DOHH2 (cell line): ENCODE data around the gene TNS1.

ENCODE experiments used
- H3F3A ChIP-seq: fragments of 200-600 bp; sonication (generic), shearing (Covaris generic); 2 replicates; pipeline ENCODE4 v1.6.0; 2016; ENCODE audit warnings: antibody characterized with exemption, mild to moderate bottlenecking; ENCODE audit not compliant: control insufficient read depth, insufficient read depth
- H3K27ac ChIP-seq: fragments of 200-600 bp; sonication (generic); 2 replicates; pipeline ENCODE4 v1.5.1; 2014; ENCODE audit warnings: low read depth, mild to moderate bottlenecking, low read length, moderate library complexity
- H3K27me3 ChIP-seq: fragments of 200-600 bp; sonication (generic); 2 replicates; pipeline ENCODE4 v1.6.1; 2014; ENCODE audit warnings: mild to moderate bottlenecking, low read length, mixed read lengths; ENCODE audit not compliant: control insufficient read depth
- H3K36me3 ChIP-seq: fragments of 200-600 bp; sonication (generic); 2 replicates; pipeline ENCODE4 v1.6.1; 2014; ENCODE audit warnings: mild to moderate bottlenecking, low read length, moderate library complexity, mixed read lengths; ENCODE audit not compliant: control insufficient read depth
- H3K4me1 ChIP-seq: fragments of 200-600 bp; sonication (generic); 2 replicates; pipeline ENCODE4 v1.6.1; 2014; ENCODE audit warnings: mild to moderate bottlenecking, low read length, mixed read lengths; ENCODE audit not compliant: control insufficient read depth
- H3K4me2 ChIP-seq: fragments of 200-600 bp; sonication (generic); 2 replicates; pipeline ENCODE4 v1.6.0; 2014; ENCODE audit warnings: mild to moderate bottlenecking, low read length, moderate library complexity
- H3K4me3 ChIP-seq: fragments of 200-600 bp; sonication (generic); 2 replicates; pipeline ENCODE4 v1.5.1; 2014; ENCODE audit warnings: mild to moderate bottlenecking, low read length, mixed read lengths
- H3K79me2 ChIP-seq: fragments of 200-600 bp; sonication (generic); 2 replicates; pipeline ENCODE4 v1.6.1; 2014; ENCODE audit warnings: mild to moderate bottlenecking, low read length, mixed read lengths; ENCODE audit not compliant: control insufficient read depth
- H3K9me2 ChIP-seq: fragments of 200-600 bp; sonication (generic); replicated peaks from 2 replicates; pipeline ENCODE4 v1.6.1; 2014; ENCODE audit warnings: mild to moderate bottlenecking, low read length, mixed read lengths; ENCODE audit not compliant: control insufficient read depth
- H3K9me3 ChIP-seq: fragments of 200-600 bp; sonication (generic); 2 replicates; pipeline ENCODE4 v1.6.1; 2014; ENCODE audit warnings: antibody characterized with exemption, low read length, mixed read lengths; ENCODE audit not compliant: control insufficient read depth, insufficient read depth
- H4K20me1 ChIP-seq: fragments of 200-600 bp; sonication (generic); 2 replicates; pipeline ENCODE4 v1.6.0; 2014; ENCODE audit warnings: low read depth, mild to moderate bottlenecking, antibody characterized with exemption, low read length, moderate library complexity; ENCODE audit not compliant: control insufficient read depth, insufficient read depth
- EZH2phosphoT487 ChIP-seq: fragments of 200-600 bp; sonication (generic); IDR thresholded peaks from 2 replicates; pipeline ENCODE4 v1.6.1; 2017; ENCODE audit warnings: borderline replicate concordance, mild to moderate bottlenecking, antibody characterized with exemption, low read length, moderate library complexity, mixed read lengths
- TF ChIP-seq, protein P1 (sequence below): fragments of 200-600 bp; sonication (generic); IDR thresholded peaks from one replicate; pipeline ENCODE4 v1.5.1; 2014; ENCODE audit warnings: antibody characterized with exemption, mild to moderate bottlenecking, low read depth, low read length; ENCODE audit not compliant: poor library complexity, severe bottlenecking

The TNS1 gene

DNA sequence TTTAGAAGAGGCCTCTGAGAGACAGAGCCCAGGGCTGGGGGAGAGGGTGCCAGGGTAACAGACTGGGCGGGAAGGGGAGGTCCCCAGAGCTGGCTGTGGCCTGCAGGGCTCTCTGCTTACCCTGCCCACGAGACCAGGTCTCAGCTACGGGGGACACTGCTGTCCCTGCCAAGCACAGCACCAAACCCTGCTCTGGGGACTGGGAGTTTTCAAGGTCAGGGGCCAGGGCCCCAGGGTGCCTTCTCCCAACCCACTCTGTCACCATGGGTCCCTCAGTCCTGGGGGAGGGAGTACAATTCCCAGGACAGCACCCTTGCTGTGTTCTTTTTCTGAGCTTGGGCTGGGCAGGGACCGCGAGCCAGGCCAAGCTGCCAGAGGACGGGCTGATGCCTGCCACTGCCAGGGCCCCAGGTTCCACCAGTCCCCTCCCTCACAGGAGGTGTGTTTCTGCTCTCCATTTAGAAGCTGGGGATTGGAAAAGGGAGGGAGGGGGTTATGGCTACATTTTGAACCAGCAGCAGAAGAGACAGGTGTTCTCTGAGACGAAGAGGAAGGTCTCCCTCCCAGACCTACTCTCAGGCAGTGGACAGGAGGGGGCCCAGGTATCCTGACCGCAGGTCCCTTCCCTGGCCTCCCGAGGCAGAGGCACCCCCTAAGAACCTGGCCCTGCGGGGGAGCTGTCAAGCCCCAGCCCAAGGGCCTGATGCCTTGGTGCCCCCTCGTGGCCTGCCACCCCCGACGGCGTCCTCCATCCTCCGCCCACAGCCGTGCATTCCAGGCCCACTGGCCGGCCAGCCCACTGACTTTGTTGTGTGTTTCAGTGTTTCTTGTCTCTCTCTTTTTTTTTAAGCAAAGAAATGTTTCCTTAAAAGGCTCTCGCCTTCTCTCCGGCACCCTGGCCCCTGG is 80.4 kb downstream of the TNS1 start:
- H3K9me3 ChIP-seq, result no peaks in the 10 kb centered on the region
- H3K4me3 ChIP-seq, result no peak overlapping the region
- TF ChIP-seq, protein P1, sequence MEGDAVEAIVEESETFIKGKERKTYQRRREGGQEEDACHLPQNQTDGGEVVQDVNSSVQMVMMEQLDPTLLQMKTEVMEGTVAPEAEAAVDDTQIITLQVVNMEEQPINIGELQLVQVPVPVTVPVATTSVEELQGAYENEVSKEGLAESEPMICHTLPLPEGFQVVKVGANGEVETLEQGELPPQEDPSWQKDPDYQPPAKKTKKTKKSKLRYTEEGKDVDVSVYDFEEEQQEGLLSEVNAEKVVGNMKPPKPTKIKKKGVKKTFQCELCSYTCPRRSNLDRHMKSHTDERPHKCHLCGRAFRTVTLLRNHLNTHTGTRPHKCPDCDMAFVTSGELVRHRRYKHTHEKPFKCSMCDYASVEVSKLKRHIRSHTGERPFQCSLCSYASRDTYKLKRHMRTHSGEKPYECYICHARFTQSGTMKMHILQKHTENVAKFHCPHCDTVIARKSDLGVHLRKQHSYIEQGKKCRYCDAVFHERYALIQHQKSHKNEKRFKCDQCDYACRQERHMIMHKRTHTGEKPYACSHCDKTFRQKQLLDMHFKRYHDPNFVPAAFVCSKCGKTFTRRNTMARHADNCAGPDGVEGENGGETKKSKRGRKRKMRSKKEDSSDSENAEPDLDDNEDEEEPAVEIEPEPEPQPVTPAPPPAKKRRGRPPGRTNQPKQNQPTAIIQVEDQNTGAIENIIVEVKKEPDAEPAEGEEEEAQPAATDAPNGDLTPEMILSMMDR, result no peak
- no peak for TF ChIP-seq EZH2phosphoT487
- no peaks in the 10 kb centered on the region for H3K4me1 ChIP-seq
- no peaks in the 10 kb centered on the region for H4K20me1 ChIP-seq
- H3K79me2 ChIP-seq, result no peaks in the 10 kb centered on the region
- H3K36me3 ChIP-seq, result no peaks in the 10 kb centered on the region
- no peaks in the 10 kb centered on the region for H3K27me3 ChIP-seq
- H3F3A ChIP-seq, result no peaks in the 10 kb centered on the region
- no peaks in the 10 kb centered on the region for H3K9me2 ChIP-seq
- no peak overlapping the region for H3K4me2 ChIP-seq
- no peak overlapping the region for H3K27ac ChIP-seq

- H3K27me3 ChIP-seq, result no peaks in the 10 kb centered on the region
- no peak overlapping the region for H3K4me3 ChIP-seq
- no peaks in the 10 kb centered on the region for H4K20me1 ChIP-seq
- H3K4me1 ChIP-seq, result no peaks in the 10 kb centered on the region
- no peaks in the 10 kb centered on the region for H3K9me2 ChIP-seq
- no peaks in the 10 kb centered on the region for H3K9me3 ChIP-seq
- TF ChIP-seq EZH2phosphoT487, result no peak
- TF ChIP-seq, protein P1, result no peak
- H3K27ac ChIP-seq, result no peak overlapping the region
- no peaks in the 10 kb centered on the region for H3F3A ChIP-seq
- H3K79me2 ChIP-seq, result no peaks in the 10 kb centered on the region
- H3K36me3 ChIP-seq, result no peaks in the 10 kb centered on the region
- no peak overlapping the region for H3K4me2 ChIP-seq
These were observed 81.8 kb downstream of the TNS1 start for GRCh38 chr2:217920879-217921603.

GRCh38 chr2:217919781-217920351 is 82.9 kb downstream of the TNS1 start:
- no peak for TF ChIP-seq EZH2phosphoT487
- TF ChIP-seq, protein P1, result no peak
- H3F3A ChIP-seq, result no peaks in the 10 kb centered on the region
- no peaks in the 10 kb centered on the region for H3K9me2 ChIP-seq
- H3K9me3 ChIP-seq, result no peaks in the 10 kb centered on the region
- H3K4me2 ChIP-seq, result no peak overlapping the region
- no peaks in the 10 kb centered on the region for H3K36me3 ChIP-seq
- no peak overlapping the region for H3K4me3 ChIP-seq
- no peaks in the 10 kb centered on the region for H3K79me2 ChIP-seq
- H3K4me1 ChIP-seq, result no peaks in the 10 kb centered on the region
- H3K27ac ChIP-seq, result no peak overlapping the region
- H3K27me3 ChIP-seq, result no peaks in the 10 kb centered on the region
- no peaks in the 10 kb centered on the region for H4K20me1 ChIP-seq
